Measurements from ENCODE around the gene TRIM49C.
"Not testable (repeated sequence)": the region's sequence is repeated elsewhere in the genome, so short reads cannot be mapped to it uniquely, and the experiment has no call there.

DNA sequence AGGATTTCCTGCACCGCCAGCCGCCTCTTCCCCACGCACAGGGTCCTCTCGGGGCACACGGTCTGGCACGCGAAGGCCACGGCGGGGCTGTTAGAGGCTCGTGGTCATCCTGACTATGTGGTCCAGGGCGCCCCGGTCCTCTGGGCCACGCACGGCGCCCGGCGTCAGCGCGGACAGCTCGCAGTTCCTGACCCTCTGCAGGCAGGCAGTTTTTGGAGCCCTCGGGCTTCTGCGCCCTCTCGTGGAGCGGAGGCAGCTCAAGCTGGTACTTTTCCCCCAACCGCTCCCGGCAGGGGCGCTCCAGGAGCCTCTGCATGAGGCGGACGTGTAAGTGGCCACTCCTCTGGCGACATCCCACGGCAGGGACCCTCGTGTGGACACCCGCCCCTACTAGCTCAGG is 21.4 kb downstream of the TRIM49C start:
- TF ChIP-seq KDM1A (IDR thresholded peaks at IDR 0.05; ENCODE audit: borderline replicate concordance, low read length); POLR2A (IDR thresholded peaks at IDR 0.05; ENCODE audit: control extremely low read depth in 1 of 2, low read depth in 2 of 2, low read length in 2 of 2); EZH2 (IDR thresholded peaks at IDR 0.05; ENCODE audit: low read depth, low read length, severe bottlenecking); EP300 (IDR thresholded peaks at IDR 0.05; ENCODE audit: borderline replicate concordance in 1 of 2, low read depth in 2 of 2, low read length in 2 of 2); GABPA (IDR thresholded peaks at IDR 0.05; ENCODE audit: borderline replicate concordance, insufficient read depth, low read length): not testable (repeated sequence)
- TF ChIP-seq, protein P1, sequence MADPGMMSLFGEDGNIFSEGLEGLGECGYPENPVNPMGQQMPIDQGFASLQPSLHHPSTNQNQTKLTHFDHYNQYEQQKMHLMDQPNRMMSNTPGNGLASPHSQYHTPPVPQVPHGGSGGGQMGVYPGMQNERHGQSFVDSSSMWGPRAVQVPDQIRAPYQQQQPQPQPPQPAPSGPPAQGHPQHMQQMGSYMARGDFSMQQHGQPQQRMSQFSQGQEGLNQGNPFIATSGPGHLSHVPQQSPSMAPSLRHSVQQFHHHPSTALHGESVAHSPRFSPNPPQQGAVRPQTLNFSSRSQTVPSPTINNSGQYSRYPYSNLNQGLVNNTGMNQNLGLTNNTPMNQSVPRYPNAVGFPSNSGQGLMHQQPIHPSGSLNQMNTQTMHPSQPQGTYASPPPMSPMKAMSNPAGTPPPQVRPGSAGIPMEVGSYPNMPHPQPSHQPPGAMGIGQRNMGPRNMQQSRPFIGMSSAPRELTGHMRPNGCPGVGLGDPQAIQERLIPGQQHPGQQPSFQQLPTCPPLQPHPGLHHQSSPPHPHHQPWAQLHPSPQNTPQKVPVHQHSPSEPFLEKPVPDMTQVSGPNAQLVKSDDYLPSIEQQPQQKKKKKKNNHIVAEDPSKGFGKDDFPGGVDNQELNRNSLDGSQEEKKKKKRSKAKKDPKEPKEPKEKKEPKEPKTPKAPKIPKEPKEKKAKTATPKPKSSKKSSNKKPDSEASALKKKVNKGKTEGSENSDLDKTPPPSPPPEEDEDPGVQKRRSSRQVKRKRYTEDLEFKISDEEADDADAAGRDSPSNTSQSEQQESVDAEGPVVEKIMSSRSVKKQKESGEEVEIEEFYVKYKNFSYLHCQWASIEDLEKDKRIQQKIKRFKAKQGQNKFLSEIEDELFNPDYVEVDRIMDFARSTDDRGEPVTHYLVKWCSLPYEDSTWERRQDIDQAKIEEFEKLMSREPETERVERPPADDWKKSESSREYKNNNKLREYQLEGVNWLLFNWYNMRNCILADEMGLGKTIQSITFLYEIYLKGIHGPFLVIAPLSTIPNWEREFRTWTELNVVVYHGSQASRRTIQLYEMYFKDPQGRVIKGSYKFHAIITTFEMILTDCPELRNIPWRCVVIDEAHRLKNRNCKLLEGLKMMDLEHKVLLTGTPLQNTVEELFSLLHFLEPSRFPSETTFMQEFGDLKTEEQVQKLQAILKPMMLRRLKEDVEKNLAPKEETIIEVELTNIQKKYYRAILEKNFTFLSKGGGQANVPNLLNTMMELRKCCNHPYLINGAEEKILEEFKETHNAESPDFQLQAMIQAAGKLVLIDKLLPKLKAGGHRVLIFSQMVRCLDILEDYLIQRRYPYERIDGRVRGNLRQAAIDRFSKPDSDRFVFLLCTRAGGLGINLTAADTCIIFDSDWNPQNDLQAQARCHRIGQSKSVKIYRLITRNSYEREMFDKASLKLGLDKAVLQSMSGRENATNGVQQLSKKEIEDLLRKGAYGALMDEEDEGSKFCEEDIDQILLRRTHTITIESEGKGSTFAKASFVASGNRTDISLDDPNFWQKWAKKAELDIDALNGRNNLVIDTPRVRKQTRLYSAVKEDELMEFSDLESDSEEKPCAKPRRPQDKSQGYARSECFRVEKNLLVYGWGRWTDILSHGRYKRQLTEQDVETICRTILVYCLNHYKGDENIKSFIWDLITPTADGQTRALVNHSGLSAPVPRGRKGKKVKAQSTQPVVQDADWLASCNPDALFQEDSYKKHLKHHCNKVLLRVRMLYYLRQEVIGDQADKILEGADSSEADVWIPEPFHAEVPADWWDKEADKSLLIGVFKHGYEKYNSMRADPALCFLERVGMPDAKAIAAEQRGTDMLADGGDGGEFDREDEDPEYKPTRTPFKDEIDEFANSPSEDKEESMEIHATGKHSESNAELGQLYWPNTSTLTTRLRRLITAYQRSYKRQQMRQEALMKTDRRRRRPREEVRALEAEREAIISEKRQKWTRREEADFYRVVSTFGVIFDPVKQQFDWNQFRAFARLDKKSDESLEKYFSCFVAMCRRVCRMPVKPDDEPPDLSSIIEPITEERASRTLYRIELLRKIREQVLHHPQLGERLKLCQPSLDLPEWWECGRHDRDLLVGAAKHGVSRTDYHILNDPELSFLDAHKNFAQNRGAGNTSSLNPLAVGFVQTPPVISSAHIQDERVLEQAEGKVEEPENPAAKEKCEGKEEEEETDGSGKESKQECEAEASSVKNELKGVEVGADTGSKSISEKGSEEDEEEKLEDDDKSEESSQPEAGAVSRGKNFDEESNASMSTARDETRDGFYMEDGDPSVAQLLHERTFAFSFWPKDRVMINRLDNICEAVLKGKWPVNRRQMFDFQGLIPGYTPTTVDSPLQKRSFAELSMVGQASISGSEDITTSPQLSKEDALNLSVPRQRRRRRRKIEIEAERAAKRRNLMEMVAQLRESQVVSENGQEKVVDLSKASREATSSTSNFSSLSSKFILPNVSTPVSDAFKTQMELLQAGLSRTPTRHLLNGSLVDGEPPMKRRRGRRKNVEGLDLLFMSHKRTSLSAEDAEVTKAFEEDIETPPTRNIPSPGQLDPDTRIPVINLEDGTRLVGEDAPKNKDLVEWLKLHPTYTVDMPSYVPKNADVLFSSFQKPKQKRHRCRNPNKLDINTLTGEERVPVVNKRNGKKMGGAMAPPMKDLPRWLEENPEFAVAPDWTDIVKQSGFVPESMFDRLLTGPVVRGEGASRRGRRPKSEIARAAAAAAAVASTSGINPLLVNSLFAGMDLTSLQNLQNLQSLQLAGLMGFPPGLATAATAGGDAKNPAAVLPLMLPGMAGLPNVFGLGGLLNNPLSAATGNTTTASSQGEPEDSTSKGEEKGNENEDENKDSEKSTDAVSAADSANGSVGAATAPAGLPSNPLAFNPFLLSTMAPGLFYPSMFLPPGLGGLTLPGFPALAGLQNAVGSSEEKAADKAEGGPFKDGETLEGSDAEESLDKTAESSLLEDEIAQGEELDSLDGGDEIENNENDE (IDR thresholded peaks at IDR 0.05; ENCODE audit: insufficient replicate concordance, low read length): not testable (repeated sequence)
- peak in 1 of 2 experiments; percentile 11; a peak in 1 of 4 replicates for TF ChIP-seq RAD21 (IDR thresholded peaks at IDR 0.05 in 1 of 2, conservative IDR thresholded peaks at IDR 0.05 in 1 of 2; ENCODE audit: low read depth in 2 of 2, low read length in 2 of 2)

Data from H1 (cell line).